CD4-positive, alpha-beta T cell treated with Interleukin-10 for 1 hour (primary cell): ENCODE results near the gene CSTPP1.
"Not testable (repeated sequence)": the region's sequence is repeated elsewhere in the genome, so short reads cannot be mapped to it uniquely, and the experiment has no call there.

Source experiments
- DNase-seq: peaks from one replicate; pipeline ENCODE4 v3.0.0-alpha.2; 2020

The CSTPP1 gene

GRCh38 chr11:47055534-47055933 lies 119.0 kb downstream of the CSTPP1 start:
- DNase-seq: no peak

DNA sequence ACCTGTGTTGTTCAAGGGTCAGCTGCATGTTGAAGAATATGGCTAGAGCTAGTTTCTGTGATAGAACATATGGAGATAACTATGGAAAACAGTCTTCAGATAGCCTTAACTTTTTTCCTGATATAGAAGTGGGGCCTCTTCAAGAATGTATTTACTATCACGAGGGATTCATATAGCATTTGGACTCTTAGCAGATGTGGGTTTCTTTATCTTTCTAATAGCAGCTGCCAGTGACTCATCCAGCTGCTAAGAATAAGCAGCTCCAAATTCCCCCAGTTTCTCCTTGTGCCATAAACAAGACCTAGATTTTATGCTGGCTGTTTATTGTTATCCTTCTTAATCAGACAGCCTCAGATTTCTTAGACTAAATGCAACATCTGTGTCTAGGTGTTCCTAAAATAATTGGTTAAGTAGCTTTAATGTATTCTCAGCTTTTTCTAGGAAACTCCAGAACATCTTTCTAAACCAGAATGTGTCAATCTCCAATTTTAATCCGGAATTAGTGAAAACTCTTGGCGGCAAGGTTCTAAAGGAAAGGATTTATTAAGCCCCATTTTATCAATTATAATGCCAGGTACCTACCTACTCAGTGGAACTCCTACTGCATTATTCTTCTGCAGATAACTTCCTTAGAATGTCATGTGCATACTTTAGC lies 119.8 kb downstream of the CSTPP1 start:
- no peak for DNase-seq

- no peak for DNase-seq
Measured at GRCh38 chr11:47057365-47057764, 120.8 kb downstream of the CSTPP1 start.

- DNase-seq: no peak
Measured at GRCh38 chr11:47060807-47061206, 124.2 kb downstream of the CSTPP1 start.

DNA sequence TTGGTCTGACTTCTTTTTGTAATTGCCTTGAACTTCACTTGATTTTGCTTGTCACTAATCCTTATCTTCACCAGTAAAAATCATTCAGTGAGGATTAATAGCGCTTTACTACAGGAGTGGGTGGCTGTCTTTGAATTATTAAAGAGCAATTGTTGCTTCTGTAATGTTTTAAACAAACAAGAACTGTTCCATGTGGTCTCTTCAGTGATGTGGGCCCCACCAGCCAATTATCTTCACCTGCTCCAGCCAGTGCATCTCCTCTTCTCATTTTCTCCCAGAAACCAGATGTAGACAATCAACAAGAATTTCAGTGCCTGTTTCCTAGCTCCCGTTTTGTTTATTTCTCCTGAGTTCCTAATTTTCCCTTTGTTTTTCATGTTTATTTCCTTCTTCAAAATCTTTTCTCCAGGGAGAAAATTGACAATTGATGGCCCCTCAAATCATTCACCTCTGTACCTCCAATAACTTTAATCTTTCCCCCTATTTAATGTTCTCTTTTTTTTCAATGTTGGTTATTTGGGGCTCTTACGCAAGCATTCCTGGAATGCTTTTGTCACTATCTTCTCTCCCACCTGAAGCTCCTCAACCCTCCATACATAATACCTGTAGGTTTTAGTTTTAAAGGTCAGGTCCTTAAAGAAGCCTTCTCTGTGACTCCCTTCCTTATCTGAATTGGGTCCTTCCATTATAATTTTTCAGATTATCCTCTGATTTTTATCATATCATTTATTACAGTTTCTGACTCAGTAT lies 125.0 kb downstream of the CSTPP1 start:
- DNase-seq: no peak

GRCh38 chr11:47062736-47063135 lies 126.2 kb downstream of the CSTPP1 start:
- no peak for DNase-seq

DNA sequence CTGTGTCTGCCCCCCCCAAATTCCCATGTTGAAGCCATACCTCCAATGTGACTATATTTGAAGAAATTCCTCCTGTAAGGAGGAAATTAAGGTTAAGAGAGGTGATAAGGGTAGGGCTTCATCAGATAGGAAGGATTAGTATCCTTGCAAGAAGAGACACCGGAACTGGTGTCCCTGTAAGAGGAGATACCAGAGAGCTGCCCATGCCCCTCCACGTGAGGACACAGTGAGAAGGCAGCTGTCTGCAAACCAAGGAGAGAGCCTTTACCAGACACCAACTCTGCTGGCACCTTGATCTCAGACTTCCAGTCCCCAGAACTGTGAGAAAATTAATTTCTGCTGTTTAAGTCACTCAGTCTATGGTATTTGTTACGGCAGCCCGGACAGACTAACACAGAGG lies 130.8 kb downstream of the CSTPP1 start:
- no peak for DNase-seq

DNA sequence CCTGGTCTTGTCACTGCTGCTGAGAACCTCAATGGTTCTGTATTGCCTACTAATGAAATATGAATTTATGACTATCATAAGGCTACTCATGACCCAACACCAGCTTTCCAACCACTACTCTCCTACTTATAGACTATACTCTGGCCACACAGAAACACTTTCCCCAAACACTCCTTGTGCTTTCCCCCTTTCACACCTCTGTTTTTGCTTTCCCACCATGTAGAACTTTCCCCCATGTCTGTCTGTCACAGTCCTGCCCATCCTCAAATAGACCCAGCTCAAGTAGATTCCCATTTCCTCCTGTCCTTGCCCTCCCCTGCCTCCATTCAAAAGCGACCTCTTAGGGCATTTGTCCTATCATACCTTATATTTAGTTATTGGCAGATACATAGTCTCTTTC lies 134.2 kb downstream of the CSTPP1 start:
- DNase-seq: no peak

GRCh38 chr11:47071341-47071740 lies 134.8 kb downstream of the CSTPP1 start:
- DNase-seq: no peak

DNA sequence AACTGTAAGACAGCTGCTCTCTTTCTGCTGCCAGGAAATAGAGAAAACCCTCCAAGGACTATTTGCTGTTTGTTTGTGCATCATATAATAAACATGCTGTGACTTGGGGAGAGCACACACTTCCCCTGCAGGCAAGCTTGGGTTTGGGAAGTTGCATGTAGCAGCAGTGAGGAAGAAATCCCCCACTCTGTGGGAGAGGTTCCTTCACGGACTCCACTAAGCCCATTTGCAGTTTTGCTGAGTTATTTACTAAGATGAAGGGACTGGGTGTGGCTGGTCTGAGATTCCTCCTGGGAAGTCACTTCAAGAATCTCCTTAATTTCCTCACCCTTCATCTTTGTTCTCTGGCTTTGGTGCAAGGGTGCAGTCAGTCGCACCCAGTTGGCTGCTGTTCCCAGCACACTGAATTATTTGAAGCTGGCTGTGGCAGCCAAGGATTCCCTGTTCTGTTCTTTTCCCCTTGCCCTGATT lies 135.3 kb downstream of the CSTPP1 start:
- DNase-seq: no peak

DNA sequence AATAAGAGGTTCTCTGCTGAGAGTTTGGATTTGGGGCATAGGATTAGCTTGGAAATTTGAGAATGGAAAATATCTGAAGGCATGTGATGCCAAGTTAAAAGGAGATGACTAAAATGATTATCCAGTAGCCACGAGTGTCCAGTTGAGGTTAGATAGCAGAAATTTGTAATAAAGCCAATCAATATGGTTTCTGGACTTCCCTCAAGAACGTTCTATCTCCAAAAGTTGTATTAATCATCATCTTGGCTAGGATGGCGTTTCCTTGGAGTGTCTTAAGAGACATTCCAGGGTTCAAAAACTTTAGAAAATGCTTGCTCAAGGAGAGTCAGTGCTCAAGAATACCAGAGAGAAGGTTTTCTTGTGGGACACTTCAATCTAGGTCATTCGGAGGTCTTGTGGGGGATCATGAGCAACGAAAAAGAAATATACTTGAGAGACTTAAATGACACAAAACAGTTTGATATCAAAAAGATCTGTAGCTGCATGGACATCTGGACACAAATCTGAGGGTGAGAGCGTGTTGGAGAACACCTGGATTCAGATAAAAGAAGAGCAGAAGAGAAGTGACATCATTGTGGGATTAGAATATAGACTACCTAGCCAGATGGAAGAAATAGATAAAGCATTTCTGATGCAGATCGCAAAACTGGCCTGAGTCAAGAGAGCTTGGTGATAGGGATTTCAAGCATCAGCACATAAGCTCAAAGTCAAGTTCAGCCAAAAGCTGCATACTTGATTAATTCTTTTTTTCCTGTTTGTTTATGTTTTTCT lies 142.4 kb downstream of the CSTPP1 start:
- no peak for DNase-seq

GRCh38 chr11:47080775-47081174 lies 144.2 kb downstream of the CSTPP1 start:
- not testable (repeated sequence) for DNase-seq

DNA sequence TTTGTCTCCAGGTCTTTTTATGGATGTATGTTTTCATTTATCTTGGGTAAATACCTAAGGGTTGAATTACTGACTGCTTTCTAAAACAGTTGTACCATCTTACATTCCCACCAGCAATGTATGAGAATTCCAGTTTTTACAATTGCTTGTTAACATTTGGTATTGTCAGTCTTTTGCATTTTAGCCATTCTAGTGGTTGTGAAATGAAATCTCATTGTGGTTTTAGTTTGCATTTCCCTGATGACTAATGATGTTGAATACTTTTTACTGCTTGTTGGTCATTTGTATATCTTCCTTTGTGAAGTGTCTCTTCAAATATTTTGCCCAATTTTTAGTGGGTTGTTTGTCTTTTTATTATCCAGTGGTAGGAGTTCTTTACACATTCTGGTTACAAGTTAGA lies 147.4 kb downstream of the CSTPP1 start:
- no peak for DNase-seq

DNA sequence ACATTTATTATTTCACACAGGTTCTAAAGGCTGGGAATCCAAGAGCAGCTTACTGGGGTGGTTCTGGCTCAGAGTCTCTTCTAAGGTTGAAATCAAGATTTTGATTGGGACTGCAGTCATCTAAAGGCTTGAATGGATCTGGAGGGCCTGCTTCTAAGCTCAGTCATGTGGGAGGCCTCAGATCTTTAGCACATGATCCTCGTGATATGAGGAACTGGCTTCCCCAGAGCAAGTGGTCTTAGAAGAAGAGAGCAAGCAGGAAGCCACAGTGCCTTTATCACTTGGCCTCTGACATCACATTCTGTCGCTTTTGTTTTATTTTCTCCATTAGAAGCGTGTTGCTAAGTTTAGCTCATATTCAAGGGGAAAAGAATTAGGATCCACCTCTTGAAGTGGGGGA lies 151.2 kb downstream of the CSTPP1 start:
- no peak for DNase-seq

- no peak for DNase-seq
Measured at GRCh38 chr11:47093541-47093940, 157.0 kb downstream of the CSTPP1 start.

GRCh38 chr11:47096871-47097270 lies 160.3 kb downstream of the CSTPP1 start:
- DNase-seq: not testable (repeated sequence)

DNA sequence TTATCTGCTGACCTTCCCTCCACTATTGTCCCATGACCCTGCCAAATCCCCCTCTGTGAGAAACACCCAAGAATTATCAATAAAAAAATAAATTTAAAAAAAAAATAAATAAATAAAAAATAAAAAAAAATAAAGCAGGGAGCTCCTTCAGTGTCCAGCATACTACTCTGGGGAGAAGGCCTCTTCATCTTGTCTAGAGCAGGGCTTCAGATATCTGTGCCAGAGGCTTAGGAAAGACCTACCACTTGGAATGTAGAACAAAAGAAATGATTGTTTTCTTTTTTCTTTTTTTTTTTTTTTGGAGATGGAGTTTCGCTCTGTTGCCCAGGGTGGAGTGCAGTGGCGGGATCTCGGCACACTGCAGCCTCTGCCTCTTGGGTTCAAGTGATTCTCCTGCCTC lies 161.7 kb downstream of the CSTPP1 start:
- not testable (repeated sequence) for DNase-seq

GRCh38 chr11:47099214-47099917 lies 162.8 kb downstream of the CSTPP1 start:
- DNase-seq: no peak

DNA sequence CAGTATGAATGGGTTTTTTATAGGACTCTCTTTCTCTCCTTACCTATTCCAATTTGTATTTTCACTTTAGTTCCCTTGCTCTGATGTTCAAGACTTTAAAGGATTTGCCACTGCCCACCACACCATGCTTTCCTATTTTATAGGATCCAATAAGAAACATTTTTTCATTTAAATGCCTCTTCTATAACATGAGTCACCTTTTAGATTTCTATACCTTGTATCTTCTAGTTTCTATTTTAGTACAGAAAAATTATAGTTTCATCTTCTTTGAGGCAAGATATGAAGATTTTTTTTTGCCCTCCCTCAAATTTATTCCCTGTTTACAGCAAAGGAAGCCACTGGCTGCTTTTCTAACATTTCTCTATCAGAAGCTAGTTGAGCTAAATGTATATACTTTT lies 163.4 kb downstream of the CSTPP1 start:
- no peak for DNase-seq

GRCh38 chr11:47101406-47101805 lies 164.8 kb downstream of the CSTPP1 start:
- no peak for DNase-seq

DNA sequence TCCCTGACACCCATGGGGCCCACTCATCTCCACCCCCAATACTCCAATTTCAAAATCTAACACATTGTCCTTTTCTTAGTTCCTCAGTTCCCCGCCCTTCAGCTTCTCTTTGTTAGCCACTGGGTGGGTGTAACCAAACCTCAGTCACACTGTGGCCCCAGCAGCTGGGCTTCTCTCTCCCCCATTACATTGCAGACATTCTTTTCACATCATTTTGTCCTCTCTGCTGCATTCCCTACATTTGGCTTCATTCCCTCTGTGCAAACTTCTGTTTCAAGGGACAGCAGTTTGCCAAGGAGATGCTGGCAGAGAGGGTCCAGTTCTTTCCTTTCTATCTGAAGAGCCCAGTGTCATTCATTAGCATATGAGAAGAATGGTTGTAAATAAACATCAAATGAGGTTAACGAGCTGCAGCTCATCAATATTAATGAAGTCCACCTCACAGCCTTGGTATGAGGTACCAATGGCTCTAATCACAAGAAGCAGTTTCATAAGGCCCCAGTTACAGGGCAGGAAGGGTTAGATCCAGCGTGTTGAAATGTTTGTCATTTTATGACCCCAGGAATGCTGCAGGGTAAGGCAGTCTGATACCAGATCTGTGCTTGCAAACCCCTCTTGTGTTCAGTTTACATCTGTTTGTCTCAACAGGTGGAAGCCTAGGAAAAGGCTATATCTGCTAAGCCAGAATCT lies 167.8 kb downstream of the CSTPP1 start:
- no peak for DNase-seq

DNA sequence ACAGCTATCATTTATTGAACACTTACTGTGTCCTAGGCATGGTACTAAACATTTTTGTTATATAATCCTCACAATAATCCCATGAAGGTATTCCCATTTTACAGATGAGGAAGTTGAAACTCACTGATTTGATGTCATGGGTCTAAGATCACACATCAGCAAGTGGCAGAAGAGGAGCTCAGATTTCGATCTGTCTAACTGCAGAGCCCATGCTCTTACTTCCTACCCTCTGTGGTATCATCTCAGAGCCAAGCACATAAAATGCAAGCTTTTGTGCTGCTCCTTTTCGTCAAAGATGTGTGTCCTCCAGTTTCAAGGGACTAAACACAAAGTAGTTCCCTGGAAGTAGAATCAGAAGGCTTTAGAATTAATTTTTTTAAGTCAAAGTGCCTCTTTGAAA lies 169.0 kb downstream of the CSTPP1 start:
- DNase-seq: no peak

DNA sequence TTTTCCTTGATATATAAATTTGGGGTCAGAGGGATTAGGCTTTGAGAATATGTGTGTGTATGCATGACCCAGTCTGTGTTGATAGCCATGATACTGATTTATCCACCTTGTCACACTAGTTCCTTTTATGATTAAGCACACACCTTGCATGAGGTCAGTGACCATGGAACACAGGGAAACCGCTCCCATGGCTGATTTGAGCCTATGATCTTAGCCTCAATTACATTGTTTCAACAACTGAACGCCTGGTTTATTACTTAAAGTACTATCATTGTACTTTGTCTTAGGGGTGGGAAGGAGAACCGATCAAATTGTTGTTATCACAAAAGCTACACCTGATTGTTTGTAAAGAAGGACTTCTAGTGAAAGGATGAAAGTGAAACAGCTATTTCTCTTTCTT lies 169.4 kb downstream of the CSTPP1 start:
- DNase-seq: no peak
